GM18519 (cell line): Measurements from ENCODE around the gene SCAMP3.

Source experiments
- ATAC-seq: cut with Tn5 transposase; IDR thresholded peaks from one replicate; pipeline ENCODE4 v1.9.1; 2021; ENCODE audit warnings: mild to moderate bottlenecking, moderate library complexity; ENCODE audit not compliant: unreplicated experiment, low FRiP score

SCAMP3 gene

DNA sequence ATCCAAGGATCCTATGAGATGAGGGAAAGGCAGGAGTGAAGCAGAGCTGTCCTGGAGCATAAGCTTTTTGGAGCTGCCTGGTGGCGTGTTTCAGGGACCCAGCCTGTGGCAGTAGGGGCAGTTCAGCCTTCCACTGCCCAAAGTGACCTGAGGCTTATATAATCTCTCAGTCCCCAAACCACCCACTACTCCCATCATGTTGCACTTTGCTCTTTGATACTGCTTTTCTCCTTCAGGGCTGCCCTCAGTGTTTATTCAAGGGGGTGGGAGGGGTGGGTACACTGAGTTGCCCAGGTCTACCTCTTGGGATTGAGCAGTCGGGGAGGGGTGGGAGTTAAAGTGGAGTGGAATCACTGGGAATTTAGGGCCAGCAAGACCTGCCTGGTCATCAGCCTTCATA, 24.4 kb upstream of the SCAMP3 start:
- no peak for ATAC-seq

DNA sequence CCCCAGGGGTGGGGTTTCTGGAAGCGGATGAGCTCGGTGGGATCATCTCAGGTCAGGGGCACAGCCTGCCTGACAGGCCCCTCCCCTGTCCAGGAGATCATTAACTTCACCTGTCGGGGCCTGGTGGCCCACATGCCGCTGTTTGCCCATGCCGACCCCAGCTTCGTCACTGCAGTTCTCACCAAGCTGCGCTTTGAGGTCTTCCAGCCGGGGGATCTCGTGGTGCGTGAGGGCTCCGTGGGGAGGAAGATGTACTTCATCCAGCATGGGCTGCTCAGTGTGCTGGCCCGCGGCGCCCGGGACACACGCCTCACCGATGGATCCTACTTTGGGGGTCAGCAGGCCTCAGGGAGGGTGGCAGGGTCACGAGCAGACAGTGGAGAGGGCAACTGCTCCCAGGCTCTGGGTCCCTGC, 23.5 kb upstream of the SCAMP3 start:
- no peak for ATAC-seq

DNA sequence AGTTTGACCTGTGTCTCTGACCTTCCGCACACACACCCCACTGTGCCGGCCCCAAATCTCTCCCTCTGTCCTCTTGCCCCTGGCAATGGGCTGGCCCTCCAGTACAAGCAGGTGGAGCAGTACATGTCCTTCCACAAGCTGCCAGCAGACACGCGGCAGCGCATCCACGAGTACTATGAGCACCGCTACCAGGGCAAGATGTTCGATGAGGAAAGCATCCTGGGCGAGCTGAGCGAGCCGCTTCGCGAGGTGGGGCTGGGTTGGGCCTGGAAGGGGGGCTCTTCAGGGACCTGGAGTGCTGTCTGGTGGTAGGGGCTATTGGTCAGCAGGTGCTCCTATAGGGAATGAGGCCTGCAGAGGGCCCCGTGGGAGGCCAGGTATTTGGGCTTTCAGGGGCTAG, 22.9 kb upstream of the SCAMP3 start:
- ATAC-seq = no peak

DNA sequence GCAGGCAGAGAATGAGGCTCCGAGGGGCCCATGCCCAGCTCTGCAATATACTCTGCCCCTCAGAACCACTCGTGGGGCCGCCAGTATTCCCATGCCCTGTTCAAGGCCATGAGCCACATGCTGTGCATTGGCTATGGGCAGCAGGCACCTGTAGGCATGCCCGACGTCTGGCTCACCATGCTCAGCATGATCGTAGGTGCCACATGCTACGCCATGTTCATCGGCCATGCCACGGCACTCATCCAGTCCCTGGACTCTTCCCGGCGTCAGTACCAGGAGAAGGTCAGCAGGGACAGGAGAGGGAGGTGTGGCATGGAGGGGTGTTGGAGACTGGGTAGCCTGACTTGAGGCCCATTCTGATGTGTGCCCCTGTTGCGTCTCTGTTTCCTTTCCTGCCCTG, 22.3 kb upstream of the SCAMP3 start:
- ATAC-seq = no peak

DNA sequence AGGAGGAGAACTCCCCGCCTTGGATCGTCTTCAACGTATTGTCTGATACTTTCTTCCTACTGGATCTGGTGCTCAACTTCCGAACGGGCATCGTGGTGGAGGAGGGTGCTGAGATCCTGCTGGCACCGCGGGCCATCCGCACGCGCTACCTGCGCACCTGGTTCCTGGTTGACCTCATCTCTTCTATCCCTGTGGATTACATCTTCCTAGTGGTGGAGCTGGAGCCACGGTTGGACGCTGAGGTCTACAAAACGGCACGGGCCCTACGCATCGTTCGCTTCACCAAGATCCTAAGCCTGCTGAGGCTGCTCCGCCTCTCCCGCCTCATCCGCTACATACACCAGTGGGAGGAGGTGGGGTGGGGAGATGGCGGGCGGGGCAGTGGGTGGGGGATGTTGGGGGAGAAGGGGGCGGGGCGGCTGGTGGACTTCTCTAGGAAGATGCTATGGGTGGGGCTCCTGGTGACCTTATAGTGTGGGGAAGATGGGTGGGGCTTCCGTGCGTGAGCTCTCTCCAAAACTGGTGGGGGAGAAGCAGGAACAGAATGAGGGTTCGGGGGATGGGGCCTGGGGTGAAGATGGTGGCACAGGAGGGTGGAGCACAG, 20.4 kb upstream of the SCAMP3 start:
- ATAC-seq = no peak

DNA sequence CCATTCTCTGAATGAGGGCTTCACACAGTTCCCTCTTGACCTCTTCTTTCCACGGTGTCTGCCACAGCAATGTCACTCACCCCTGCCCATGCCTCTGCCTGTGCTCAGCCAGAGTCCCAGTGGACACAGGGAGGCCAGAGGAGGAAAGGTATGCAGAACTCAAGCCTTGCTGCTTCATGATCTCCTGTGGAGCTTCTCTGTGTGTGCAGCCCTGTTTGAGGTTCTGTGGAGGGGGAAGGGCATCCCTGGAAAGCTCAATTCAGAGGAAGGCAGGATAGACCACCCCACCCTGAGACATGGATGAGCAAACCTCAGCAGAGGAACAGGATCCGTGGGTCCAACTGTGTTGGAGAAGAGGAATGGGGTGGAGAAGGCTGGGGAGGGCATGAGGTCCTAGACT, 17.1 kb upstream of the SCAMP3 start:
- no peak for ATAC-seq

DNA sequence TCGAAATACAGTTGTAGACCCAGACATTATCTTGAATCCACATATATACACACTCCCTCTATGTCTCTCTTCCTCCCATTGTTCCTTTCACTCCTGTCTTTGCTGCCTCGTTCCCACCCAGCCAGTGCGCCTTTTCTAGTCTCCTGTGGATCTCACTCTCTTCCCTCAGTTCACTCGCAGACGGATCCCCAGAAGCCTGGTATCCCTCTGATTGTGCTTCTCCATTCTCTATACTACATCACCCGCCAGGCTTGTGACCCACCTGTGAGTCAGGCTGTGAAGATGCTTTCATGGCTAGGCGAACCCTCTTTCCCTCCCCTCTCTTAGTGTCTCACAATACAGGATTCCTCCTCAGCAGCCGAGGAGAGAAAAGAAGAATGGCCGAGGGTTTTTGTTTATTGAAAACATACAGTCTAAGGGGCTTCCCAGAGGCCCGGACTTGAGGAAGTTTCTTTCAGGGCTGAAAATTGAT, 16.6 kb upstream of the SCAMP3 start:
- no peak for ATAC-seq

DNA sequence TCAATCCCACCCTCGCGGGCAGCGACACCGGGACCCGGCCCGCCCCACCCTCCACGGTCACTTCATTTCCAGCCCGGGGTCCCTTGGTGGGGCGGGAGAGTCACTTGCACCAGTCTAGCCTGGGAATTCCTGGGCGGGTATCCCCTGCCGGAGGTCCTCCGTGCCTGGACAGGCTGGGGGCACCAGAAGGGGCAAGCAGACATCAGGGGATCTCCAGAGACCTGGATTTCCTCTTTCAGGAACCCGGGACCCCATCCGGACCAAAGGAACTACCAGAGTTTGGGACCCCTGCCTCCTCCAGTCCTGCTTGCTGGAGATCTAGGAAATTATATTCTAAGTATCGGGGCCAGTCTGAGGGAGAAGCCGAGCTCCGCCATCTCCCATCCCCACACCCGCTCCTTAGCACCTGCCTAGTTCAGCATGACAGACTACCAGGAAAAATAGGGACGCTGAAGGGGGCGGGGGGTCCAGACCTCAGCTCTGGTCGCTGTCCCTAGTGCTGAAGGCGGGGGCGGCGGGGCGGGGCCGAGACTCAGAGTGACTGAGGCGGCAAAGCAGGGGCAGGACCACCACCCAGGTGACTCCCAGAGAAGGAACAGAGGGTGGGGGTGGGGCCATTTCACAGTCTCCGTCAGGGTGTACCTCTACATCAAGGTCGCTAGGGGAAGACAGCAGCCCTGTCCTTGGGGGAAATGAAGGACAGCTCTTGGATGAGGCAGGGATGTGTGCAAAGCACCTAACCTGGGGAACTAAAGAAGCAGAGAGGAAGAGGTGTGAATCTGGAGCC, 15.9 kb upstream of the SCAMP3 start:
- ATAC-seq = no peak

DNA sequence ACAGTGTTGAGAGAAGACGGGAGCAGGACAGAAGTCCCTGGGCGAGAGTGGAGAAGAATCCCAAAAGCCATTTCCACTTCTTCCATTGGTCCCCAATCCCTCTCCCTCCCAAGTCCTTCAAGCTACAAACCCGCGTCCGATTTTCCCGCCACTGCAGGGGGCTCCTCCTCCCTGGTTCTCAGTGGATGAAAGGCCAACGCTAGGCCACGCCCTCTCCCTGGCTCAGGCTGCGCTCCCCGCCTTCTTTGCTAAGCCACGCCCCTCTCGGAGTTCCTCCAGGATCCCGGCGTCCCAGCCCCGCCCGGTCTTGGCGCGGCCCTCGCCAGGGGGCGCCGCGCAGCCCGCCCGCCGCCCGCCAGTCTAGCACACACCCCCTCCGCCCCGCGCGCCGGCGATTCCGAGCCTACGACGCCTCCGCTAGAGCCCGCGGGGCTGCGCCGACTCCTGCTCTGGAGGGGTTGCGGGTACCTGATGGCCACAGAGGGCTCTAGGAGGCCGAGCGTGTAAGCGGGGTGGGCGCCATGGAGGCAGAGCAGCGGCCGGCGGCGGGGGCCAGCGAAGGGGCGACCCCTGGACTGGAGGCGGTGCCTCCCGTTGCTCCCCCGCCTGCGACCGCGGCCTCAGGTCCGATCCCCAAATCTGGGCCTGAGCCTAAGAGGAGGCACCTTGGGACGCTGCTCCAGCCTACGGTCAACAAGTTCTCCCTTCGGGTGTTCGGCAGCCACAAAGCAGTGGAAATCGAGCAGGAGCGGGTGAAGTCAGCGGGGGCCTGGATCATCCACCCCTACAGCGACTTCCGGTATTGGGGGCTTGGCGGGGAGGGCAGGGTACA, 15.1 kb upstream of the SCAMP3 start, which contains the start of gene HCN3:
Gene HCN3, plus strand, starts transcription at position 394 of the 832 bp plus-strand sequence. Its CDS starts 128 bp downstream, at position 522.
- ATAC-seq = peak; percentile 55

DNA sequence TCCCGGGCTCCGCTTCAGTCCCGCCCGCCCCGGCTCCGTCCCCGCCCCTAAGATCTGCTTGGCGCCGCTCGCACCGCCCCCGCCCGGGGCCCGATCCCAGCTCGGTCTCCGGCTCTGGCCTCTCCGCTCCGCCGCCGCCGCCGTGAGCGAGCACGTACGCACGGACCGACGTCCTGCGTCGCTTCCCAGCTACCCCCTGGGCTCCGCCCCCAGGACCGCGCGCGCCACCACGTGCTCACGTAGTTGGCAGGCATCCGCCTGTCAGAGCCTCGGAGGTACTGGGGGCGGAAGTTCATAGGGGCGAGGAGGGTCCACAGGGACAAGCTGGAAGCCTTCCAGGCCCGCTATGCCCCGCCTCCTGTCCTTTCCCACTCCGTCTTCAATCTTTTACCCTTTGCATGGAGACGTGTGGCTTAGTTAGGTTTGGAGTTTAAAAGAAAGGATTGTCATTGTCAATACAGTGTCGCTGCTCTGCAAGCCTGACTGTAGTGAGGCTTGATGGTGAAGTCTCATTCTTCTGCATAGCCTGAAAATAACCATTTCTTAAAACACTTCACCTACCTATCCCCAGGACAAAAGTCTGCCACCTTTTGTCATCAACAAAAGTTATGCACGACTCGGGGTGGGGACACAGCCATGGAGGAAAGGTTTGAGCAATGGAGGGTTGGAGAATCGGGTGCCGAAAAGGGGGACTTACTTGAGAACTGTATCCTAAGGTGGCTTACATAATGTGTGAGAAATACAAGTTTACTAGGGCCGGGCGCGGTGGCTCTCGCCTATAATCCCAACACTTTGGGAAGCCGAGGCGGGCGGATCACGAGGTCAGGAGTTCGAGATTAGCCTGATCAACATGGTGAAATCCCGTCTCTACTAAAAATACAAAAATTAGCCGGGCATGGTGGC, 11.4 kb upstream of the SCAMP3 start, which contains the start of gene CLK2:
Gene CLK2, minus strand, starts transcription at position 162 of the 903 bp plus-strand sequence. CDS start 2,527 bp downstream, outside the sequence.
- peak; percentile 56 for ATAC-seq

DNA sequence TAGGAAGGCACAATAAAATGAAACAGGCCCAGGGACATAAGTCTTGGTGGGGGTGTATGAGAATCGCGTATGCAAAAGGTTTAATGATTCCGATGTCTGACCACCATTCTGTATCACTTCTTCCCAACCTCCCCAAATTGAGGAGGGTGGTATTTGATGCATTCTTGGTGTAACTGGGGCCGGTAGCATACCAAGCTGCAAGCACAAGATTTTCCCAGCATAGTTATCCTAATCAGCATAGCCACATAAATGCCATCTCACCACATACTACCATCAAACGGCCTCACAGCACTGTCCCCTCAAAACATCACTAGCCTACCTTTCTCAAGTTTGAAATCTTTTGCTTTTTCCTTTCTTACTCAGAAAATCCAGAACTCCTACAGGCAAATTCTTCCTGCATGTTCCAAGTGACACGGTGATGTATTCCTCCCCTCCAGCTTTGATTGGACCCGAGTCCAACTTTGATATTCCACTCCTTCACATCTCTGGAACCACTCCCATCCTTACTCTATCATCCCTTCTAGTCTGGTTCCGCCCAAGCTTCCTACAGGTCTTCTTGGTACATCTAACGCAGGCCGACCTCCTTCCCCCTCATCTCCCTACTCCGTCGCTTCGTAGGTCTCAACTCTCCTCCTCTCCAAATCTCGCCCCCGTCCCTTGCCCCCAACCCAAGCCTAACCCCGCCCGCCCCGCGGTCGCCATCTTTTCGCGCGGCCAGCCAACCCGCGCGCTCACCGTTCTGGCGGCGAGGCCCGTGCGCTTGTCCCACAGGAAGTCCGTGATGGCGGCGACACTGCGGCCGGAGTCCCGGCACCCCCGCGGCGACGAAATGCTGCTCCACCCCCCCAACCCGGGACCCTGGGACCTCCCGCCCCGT, 10.5 kb upstream of the SCAMP3 start:
- ATAC-seq = no peak

DNA sequence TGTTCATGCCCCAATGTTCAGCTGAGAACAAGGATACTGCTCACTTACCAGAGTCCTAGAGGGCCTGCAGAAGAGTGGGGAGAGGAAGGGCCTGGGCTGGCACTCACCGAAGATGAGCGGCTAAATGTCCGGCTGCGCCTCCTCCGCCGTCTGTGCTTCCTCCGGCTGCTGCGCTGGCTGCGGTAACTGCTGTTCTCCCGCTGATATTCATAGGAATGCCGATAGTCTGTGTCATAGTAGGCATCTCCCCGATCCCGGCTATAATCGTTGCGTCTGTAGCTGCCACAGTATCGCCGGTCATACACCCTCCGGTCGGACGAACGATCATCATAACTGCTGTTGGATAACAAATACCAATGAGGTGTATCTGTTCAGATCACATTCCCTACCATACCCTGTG, 7.2 kb upstream of the SCAMP3 start:
- ATAC-seq = no peak

DNA sequence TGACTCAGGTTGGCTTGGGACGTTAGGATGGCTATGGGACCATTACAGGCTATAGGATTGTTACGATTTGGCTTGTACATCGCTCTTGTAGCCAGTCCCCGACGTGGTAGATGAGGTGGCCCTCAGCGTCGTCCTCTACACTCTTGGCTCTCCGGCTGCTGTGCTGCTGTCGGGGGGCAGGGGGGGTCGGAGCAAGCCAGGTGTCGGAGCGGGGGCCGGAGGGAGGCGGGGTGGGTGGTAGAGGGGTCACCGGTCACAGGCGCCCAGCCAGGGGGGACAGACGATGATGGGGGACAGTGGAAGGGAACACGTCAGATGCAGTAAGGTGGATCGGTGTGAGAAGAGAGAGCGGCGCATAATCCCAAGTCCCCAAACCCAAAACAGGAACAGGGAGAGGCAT, 6.5 kb upstream of the SCAMP3 start:
- ATAC-seq = no peak

DNA sequence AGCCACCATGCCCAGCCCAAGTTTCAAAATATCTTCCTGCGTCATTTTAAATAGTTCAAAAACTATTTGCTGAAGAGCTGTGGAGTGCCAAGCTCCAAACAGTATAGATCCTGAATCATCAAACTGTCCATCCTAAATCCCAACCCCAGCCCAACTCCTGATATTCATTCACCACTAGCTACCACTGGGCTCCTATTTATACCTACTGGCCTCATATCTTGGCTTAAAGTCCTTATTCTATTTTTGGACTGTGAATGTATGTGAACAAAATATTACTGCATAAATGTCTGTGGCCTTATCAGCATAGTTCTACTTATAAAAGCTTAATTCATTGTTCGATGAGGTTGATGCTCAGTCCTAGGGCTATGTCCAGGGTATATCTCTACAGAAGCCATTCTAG, 5.2 kb upstream of the SCAMP3 start:
- ATAC-seq = no peak

DNA sequence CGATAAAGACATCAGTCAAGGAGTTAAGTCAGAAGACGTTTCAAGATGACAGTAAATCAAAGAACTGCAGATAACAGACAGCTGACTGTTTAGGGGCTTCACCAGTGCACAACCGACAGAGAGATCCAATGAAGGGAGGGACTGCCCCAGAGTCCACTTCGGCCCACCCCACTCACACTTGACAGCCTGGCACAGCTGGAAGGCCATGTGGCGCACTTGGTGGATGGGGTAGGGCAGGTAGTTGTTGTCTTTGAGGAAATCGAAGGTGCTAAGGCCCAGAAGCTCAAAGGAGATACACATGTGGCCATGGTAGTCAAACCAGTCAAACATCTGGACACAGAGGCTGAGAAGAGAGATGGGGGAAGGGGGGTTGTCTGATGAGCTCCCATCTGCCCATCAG, 4.4 kb upstream of the SCAMP3 start:
- no peak for ATAC-seq

DNA sequence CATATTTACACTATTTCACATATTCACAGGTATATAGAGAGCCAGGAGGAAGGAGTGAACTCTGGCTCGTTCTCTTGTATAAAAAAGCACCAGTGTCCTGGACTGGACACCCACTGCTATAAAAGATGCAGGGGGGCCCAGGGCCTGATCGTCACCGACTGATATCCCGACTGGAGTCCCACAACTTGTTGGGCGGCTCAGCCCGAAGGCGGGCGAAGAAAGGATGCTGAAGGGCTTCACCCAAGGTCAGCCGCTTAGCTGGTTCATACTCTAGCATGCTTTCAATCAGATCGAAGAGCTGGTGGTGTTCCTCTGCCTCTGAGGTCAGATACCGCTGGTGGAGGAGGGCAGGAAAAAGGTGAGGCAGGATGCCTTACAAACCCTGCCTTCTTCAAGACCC, 907 bp upstream of the SCAMP3 start:
- ATAC-seq = no peak

DNA sequence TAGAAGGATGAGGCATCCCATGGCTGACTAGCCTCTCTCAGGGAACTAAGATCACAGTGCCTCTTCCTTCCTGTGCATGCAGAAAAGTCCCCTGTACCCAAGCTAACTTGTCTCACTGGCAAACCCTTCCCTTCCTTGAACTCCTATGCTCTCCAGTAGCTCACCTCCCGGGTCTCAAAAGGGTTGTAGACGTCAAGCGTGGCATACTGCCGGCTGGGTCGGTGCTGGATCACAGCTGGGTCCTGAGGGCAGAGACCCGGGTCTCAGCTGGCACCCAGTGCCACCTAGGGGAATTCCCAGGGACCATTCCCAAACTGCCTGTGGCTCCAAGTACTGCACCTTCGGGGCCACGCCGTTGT, 688 bp downstream of the SCAMP3 start:
- ATAC-seq = no peak

DNA sequence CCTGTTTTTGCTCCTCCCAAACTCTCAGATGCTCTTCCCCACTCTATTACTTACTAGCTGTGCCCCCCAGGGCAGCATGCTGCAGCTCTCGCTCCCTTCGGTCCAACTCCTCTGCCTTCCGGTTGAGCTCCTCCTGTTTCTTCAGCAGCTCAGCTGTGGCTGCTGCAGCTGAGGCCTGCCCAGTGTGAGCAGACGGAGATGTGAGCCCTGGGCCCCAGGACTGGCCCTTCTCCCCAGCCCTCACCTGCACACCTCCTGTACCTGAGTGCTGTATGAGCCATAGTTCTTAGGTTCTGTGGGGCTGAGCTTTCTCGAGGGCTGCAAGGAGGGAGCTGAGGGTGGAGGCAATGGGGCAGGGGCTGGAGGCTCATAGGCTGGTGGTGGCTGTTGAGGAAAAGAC, 1.9 kb downstream of the SCAMP3 start:
- no peak for ATAC-seq
